ENCODE data around the gene FAS. TPM values are rescaled to one million over a fixed set of nuclear protein-coding genes. Genes with fewer than 3 reads are reported as not detected.

Gene FAS
- total and polyA plus RNA-seq, 2 experiments from 2014 or later: 3.1 to 4.3 TPM

GRCh38 chr10:88981435-88981834 is 9.2 kb upstream of the FAS start:
- H3K9me3 Mint-ChIP-seq: no peaks in the 10 kb centered on the region
- H3K36me3 Mint-ChIP-seq (ENCODE audit: low read depth): no peaks in the 10 kb centered on the region
- H3K27ac ChIP-seq (ENCODE audit: low read depth): no peak overlapping the region
- H3K79me2 ChIP-seq (replicated peaks; ENCODE audit: insufficient read depth): no peaks in the 10 kb centered on the region
- peaks cover 2% of the 10 kb centered on the region for H3K27me3 Mint-ChIP-seq (ENCODE audit: insufficient read depth, low read depth, poor library complexity)
- no peaks in the 10 kb centered on the region for H3K36me3 ChIP-seq (ENCODE audit: insufficient read depth)
- no peak overlapping the region for H2AFZ ChIP-seq
- no peak overlapping the region for H3K4me3 Mint-ChIP-seq
- TF ChIP-seq JUNB (IDR thresholded peaks at IDR 0.05; ENCODE audit: unreplicated experiment) (no peak), POLR2AphosphoS5 (IDR thresholded peaks at IDR 0.05; ENCODE audit: low read depth) (no peak), CREB1 (CRISPR knock-in tag; IDR thresholded peaks at IDR 0.05; ENCODE audit: low read depth) (no peak), REST (IDR thresholded peaks at IDR 0.05; ENCODE audit: unreplicated experiment) (no peak), STAT1 (IDR thresholded peaks at IDR 0.05; ENCODE audit: unreplicated experiment) (no peak), EZH2phosphoT487 (IDR thresholded peaks at IDR 0.05; ENCODE audit: unreplicated experiment) (no peak), ZNF331 (CRISPR knock-in tag; IDR thresholded peaks at IDR 0.05; ENCODE audit: low read depth) (no peak), ZNF114 (CRISPR knock-in tag; IDR thresholded peaks at IDR 0.05) (no peak), ZNF462 (CRISPR knock-in tag; IDR thresholded peaks at IDR 0.05) (no peak), CTCF (conservative IDR thresholded peaks at IDR 0.05; ENCODE audit: low read depth in 2 of 2) (no peak), NANOG (IDR thresholded peaks at IDR 0.05; ENCODE audit: borderline replicate concordance) (no peak), ETS1 (IDR thresholded peaks at IDR 0.05) (no peak), EZH2 (IDR thresholded peaks at IDR 0.05; ENCODE audit: low read depth, unreplicated experiment) (no peak)
- DNase-seq (ENCODE audit: low spot score): no peak
- H3K9me2 ChIP-seq (ENCODE audit: insufficient read depth): no peaks in the 10 kb centered on the region
- H3K27ac Mint-ChIP-seq: no peak overlapping the region
- H4K20me1 ChIP-seq (replicated peaks; ENCODE audit: insufficient read depth): no peaks in the 10 kb centered on the region
- no peak for ATAC-seq
- H3K4me3 ChIP-seq: no peak overlapping the region
- H3K4me1 ChIP-seq (ENCODE audit: insufficient read depth): no peaks in the 10 kb centered on the region
- no peaks in the 10 kb centered on the region for H3F3A ChIP-seq (replicated peaks; ENCODE audit: low read depth)
- H3K4me2 ChIP-seq: no peak overlapping the region
- peaks cover 10% of the 10 kb centered on the region; the same call in 2 of the 3 replicates for H3K4me1 Mint-ChIP-seq
- no peaks in the 10 kb centered on the region for H3K27me3 ChIP-seq (ENCODE audit: insufficient read depth)
